ENCODE data around the gene CORO6.

The CORO6 gene

GRCh38 chr17:29590411-29591145 lies 32.1 kb downstream of the CORO6 start:
- no peak for DNase-seq

GRCh38 chr17:29589524-29590410 lies 32.9 kb downstream of the CORO6 start, which contains the start of gene GIT1:
Gene GIT1 (minus strand): TSS chr17:29589648. CDS start chr17:29589378, 270 bp downstream.
- DNase-seq, result peak; percentile 88

GRCh38 chr17:29588562-29589411 lies 33.9 kb downstream of the CORO6 start:
- peak; percentile 59 for DNase-seq

GRCh38 chr17:29588017-29588561 lies 34.6 kb downstream of the CORO6 start:
- no peak for DNase-seq

GRCh38 chr17:29587591-29587990 lies 35.1 kb downstream of the CORO6 start:
- DNase-seq, result no peak

- DNase-seq, result no peak
Measured at GRCh38 chr17:29586676-29587469, 35.8 kb downstream of the CORO6 start.

GRCh38 chr17:29585080-29585751 lies 37.5 kb downstream of the CORO6 start:
- peak; percentile 52 for DNase-seq

GRCh38 chr17:29584452-29585079 lies 38.1 kb downstream of the CORO6 start:
- DNase-seq, result no peak

- DNase-seq, result no peak
Measured at GRCh38 chr17:29583324-29584248, 39.1 kb downstream of the CORO6 start.

- no peak for DNase-seq
Measured at GRCh38 chr17:29582772-29583171, 39.9 kb downstream of the CORO6 start.

- no peak for DNase-seq
Measured at GRCh38 chr17:29582254-29582765, 40.4 kb downstream of the CORO6 start.

GRCh38 chr17:29581583-29582253 lies 41.0 kb downstream of the CORO6 start:
- DNase-seq, result no peak

GRCh38 chr17:29579866-29580771 lies 42.6 kb downstream of the CORO6 start:
- DNase-seq, result peak; percentile 91

- no peak for DNase-seq
Measured at GRCh38 chr17:29578626-29579485, 43.9 kb downstream of the CORO6 start.

GRCh38 chr17:29577385-29578211 lies 45.1 kb downstream of the CORO6 start:
- no peak for DNase-seq

GRCh38 chr17:29577001-29577370 lies 45.7 kb downstream of the CORO6 start:
- DNase-seq, result no peak
